Fibroblast of upper back skin (primary cell): ENCODE measurements around the gene ZNF606.
"Not testable (repeated sequence)": the region's sequence is repeated elsewhere in the genome, so short reads cannot be mapped to it uniquely, and the experiment has no call there.

ENCODE experiments used
- DNase-seq: peaks from one replicate; pipeline ENCODE4 v3.0.0-alpha.2; 2013

The ZNF606 gene

GRCh38 chr19:58009666-58010301 is 7.2 kb upstream of the ZNF606 start:
- peak; percentile 76 for DNase-seq

GRCh38 chr19:58009301-58009665 is 6.7 kb upstream of the ZNF606 start:
- no peak for DNase-seq

- DNase-seq = not testable (repeated sequence)
Measured at GRCh38 chr19:58008877-58009276, 6.3 kb upstream of the ZNF606 start.

GRCh38 chr19:58007285-58007684 is 4.7 kb upstream of the ZNF606 start:
- no peak for DNase-seq

GRCh38 chr19:58003174-58003828 is 681 bp upstream of the ZNF606 start:
- no peak for DNase-seq

GRCh38 chr19:58001895-58002369 is 688 bp downstream of the ZNF606 start:
- peak; percentile 3 for DNase-seq

GRCh38 chr19:58000677-58001076 is 1.9 kb downstream of the ZNF606 start:
- DNase-seq = no peak

GRCh38 chr19:57992841-57993240 is 9.8 kb downstream of the ZNF606 start:
- DNase-seq = no peak

- no peak for DNase-seq
Measured at GRCh38 chr19:57978586-57979289, 23.9 kb downstream of the ZNF606 start.

GRCh38 chr19:57974434-57974833 is 28.2 kb downstream of the ZNF606 start, which contains the start of gene C19orf18:
Gene C19orf18 (minus strand): TSS chr19:57974534. CDS start chr19:57974432, 102 bp downstream.
- DNase-seq = no peak

GRCh38 chr19:57964761-57965160 is 37.9 kb downstream of the ZNF606 start:
- no peak for DNase-seq

GRCh38 chr19:57961785-57962184 is 40.8 kb downstream of the ZNF606 start:
- no peak for DNase-seq

GRCh38 chr19:57954996-57955395 is 47.6 kb downstream of the ZNF606 start:
- DNase-seq = no peak

- no peak for DNase-seq
Measured at GRCh38 chr19:57949702-57950101, 52.9 kb downstream of the ZNF606 start.

- DNase-seq = no peak
Measured at GRCh38 chr19:57949296-57949695, 53.3 kb downstream of the ZNF606 start.

GRCh38 chr19:57947419-57948134 is 55.0 kb downstream of the ZNF606 start, which contains the start of gene ZNF256:
Gene ZNF256 (minus strand): TSS chr19:57947706. CDS start chr19:57947474, 232 bp downstream.
- DNase-seq = peak; percentile 92

GRCh38 chr19:57947088-57947418 is 55.6 kb downstream of the ZNF606 start:
- no peak for DNase-seq

- no peak for DNase-seq
Measured at GRCh38 chr19:57946316-57946715, 56.3 kb downstream of the ZNF606 start.

GRCh38 chr19:57941593-57941992 is 61.0 kb downstream of the ZNF606 start:
- no peak for DNase-seq

GRCh38 chr19:57935731-57936130 is 66.9 kb downstream of the ZNF606 start:
- DNase-seq = no peak

- DNase-seq = peak; percentile 82
Measured at GRCh38 chr19:57934820-57935665, 67.6 kb downstream of the ZNF606 start, which contains the start of gene ZNF418. Gene ZNF418 (minus strand): TSS chr19:57935402. CDS start chr19:57933822, 1,580 bp downstream.

- no peak for DNase-seq
Measured at GRCh38 chr19:57927587-57927986, 75.0 kb downstream of the ZNF606 start.
